Bronchial epithelial cell (primary cell): ENCODE data around the gene PDIA2. TPM values are rescaled to one million over a fixed set of nuclear protein-coding genes. Genes with fewer than 3 reads are reported as not detected.
"Not testable (repeated sequence)": the region's sequence is repeated elsewhere in the genome, so short reads cannot be mapped to it uniquely, and the experiment has no call there.

ENCODE experiments used
- DNase-seq: peaks from one replicate; pipeline ENCODE4 v3.0.0-alpha.2; 2010; ENCODE audit warnings: low read depth
- FAIRE-seq: peaks from 2 replicates; lab custom pipeline; 2011; peaks lifted over from hg19 to GRCh38; lab: Jason Lieb, UNC
- H3K27me3 ChIP-seq: 2 replicates; pipeline ENCODE4 v1.5.1; 2011; ENCODE audit warnings: low read length; ENCODE audit not compliant: control insufficient read depth, insufficient read depth
- H3K36me3 ChIP-seq: 2 replicates; pipeline ENCODE4 v1.5.1; 2011; ENCODE audit warnings: low read length; ENCODE audit not compliant: control insufficient read depth, insufficient read depth
- H3K4me3 ChIP-seq: 2 replicates; pipeline ENCODE4 v1.5.1; 2011; ENCODE audit warnings: mild to moderate bottlenecking, low read depth, low read length, control low read depth
- total RNA-seq: library from RNA; depleted of rRNA; stranded (reverse); fragments of >200 nt; gene quantifications from 2 replicates; pipeline ENCODE4 v1.2.1, GENCODE V29; 2014
- TF ChIP-seq, protein P1 (sequence below): IDR thresholded peaks from 2 replicates; pipeline ENCODE4 v1.5.1; 2011; ENCODE audit warnings: mild to moderate bottlenecking, moderate library complexity, low read length, control low read depth, inconsistent platforms; ENCODE audit not compliant: insufficient read depth, severe bottlenecking

The PDIA2 gene
- total RNA-seq, 1 donor from 2014 or later: not detected

DNA sequence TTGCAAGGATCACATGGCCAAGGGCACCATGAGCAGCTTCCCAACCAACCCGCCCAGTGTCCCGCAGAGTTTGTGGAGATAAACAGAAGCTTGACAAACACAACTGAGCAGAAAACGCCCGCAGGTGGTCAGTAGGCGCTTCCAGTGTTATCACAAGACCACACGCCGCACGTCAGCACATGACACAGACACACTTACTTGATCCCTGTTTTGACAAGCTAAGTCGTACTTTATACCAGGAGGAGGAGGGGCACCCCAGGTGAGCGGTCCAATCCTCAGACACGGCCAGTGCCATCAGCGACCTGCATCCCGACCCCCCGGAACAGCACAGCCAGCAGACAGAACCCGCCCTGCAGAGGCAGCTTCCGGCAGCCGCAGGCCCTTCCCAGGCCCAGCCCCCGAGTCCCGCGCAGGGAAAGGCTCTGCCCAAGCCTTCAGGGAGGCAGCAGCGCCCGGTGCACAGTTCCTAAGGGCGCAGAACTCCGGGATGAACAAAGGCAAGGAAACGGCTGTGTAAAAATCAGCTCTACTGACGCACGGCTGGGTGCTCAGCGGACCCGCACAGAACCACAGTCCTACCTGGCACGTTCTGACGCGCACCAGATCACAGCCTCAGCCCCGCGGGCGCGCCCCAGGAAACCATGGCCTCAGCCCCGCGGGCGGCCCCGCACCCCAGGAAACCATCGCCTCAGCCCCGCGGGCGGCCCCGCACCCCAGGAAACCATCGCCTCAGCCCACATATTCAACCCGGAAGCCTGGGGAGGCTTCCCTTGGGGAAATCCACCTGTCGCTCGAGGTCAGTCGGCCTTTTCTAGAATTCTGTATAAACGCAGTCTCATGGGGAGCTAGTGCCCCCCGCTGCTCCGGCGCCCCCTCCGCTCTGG is 41.7 kb downstream of the PDIA2 start:
- no peak overlapping the region for H3K4me3 ChIP-seq

DNA sequence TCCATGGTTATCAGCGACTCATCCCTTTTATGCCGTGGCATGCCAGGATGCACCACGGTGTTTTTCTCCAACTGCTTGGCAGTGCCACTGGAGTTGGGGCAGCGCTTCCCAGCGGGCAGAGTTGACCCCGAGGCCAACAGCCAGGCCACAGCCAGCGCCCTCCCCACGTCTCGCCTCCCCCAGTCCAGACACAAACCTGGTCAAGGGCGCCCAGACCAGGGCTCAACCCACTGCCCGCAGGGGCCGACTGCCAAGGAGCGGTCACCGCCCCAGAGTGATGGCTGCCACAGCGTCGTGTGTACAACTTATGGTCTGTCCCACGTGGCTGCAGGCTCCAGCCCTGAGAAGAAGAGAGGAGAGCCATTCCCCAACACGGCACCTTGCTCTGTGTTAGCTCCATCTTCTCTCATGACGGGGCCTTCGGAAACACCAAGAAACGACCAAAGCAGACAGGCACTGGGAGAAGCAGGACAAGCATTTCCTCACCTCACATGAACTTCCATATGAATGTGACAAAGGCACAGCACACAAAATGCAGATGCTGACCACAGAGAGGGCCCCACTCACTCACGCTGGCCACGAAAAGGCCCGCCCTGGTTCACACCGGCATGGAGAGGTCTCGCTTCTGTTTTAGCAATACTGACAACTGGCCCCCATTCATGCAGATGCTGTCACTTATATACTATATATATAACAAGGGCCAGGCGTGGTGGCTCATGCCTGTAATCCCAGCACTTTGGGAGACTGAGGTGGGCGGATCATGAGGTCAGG is 42.6 kb downstream of the PDIA2 start:
- TF ChIP-seq, protein P1, sequence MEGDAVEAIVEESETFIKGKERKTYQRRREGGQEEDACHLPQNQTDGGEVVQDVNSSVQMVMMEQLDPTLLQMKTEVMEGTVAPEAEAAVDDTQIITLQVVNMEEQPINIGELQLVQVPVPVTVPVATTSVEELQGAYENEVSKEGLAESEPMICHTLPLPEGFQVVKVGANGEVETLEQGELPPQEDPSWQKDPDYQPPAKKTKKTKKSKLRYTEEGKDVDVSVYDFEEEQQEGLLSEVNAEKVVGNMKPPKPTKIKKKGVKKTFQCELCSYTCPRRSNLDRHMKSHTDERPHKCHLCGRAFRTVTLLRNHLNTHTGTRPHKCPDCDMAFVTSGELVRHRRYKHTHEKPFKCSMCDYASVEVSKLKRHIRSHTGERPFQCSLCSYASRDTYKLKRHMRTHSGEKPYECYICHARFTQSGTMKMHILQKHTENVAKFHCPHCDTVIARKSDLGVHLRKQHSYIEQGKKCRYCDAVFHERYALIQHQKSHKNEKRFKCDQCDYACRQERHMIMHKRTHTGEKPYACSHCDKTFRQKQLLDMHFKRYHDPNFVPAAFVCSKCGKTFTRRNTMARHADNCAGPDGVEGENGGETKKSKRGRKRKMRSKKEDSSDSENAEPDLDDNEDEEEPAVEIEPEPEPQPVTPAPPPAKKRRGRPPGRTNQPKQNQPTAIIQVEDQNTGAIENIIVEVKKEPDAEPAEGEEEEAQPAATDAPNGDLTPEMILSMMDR: no peak
- no peak overlapping the region for H3K4me3 ChIP-seq

More for the DNA sequence above, 41.7 kb downstream of the PDIA2 start:
- Histone ChIP-seq H3K27me3 (no peaks in the 10 kb centered on the region), H3K36me3 (peaks cover 14% of the 10 kb centered on the region)
- TF ChIP-seq, protein P1: no peak
- FAIRE-seq: no peak
- no peak for DNase-seq

GRCh38 chr16:330741-331140 is 47.8 kb downstream of the PDIA2 start:
- FAIRE-seq (no peak), DNase-seq (no peak)
- Histone ChIP-seq H3K4me3 (no peak overlapping the region), H3K27me3 (no peaks in the 10 kb centered on the region), H3K36me3 (peaks cover under 1% of the 10 kb centered on the region)
- TF ChIP-seq, protein P1: no peak

More for the DNA sequence above, 42.6 kb downstream of the PDIA2 start:
- DNase-seq (no peak), FAIRE-seq (no peak)
- Histone ChIP-seq H3K27me3 (no peaks in the 10 kb centered on the region), H3K36me3 (peaks cover 12% of the 10 kb centered on the region)

DNA sequence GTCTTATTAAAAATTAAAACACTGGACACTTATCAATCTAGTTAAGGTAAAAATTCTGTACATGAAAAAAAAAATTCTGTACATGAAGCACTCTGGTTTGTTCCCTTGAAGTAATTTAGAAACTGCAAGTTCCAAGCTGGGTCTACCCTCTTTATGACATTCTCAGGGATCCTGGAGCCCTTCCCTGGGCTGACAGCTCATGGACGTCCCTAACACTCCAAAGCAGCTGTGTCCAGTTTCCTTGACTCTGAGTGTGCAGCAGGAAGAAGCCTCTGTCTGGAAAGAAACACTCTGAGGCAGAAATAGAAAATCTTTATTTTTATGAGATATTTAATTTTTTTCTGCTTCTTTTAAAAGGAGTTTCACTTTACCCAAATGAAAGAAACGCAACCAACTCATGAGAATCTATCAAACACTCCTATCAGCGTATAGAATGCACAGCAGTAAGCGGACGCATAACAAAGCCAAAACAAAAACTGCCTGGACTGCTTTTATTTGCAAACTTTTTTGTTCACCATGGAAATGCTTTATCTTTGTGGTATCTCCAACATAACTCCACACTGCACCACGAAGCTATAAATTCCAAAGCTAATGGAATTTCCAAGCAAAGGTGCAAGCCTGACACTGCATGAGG is 48.3 kb downstream of the PDIA2 start:
- not testable (repeated sequence) for DNase-seq, H3K27me3 ChIP-seq, H3K4me3 ChIP-seq, H3K36me3 ChIP-seq
- peak; percentile 60 for FAIRE-seq

- peaks cover 1% of the 10 kb centered on the region for H3K36me3 ChIP-seq
- TF ChIP-seq, protein P1: no peak
- DNase-seq (no peak), FAIRE-seq (no peak)
- no peak overlapping the region for H3K4me3 ChIP-seq
- H3K27me3 ChIP-seq: no peaks in the 10 kb centered on the region
These were observed 50.6 kb downstream of the PDIA2 start for GRCh38 chr16:333406-334094.

DNA sequence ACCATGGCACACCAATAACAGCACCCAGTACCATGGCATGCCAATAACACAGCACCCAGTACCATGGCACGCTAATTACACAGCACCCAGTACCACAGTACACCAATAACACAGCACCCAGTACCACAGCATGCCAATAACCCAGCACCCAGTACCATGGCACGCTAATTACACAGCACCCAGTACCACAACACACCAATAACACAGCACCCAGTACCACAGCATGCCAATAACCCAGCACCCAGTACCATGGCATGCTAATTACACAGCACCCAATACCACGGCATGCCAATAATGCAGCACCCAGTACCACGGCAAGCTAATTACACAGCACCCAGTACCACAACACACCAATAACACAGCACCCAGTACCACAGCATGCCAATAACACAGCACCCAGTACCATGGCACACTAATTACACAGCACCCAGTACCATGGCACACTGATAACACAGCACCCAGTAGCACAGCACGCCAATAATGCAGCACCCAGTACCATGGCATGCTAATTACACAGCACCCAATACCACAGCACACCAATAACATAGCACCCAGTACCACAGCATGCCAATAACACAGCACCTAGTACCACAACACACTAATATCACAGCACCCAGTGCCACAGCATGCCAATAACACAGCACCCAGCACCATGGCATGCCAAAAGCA is 51.3 kb downstream of the PDIA2 start:
- not testable (repeated sequence) for H3K36me3 ChIP-seq, H3K4me3 ChIP-seq, DNase-seq, H3K27me3 ChIP-seq
- peak; percentile 100 for FAIRE-seq

GRCh38 chr16:334861-335632 is 52.1 kb downstream of the PDIA2 start:
- not testable (repeated sequence) for H3K4me3 ChIP-seq, H3K27me3 ChIP-seq, DNase-seq, H3K36me3 ChIP-seq
- FAIRE-seq: peak; percentile 83
